H1 (cell line): ENCODE results near the gene POTEM. TPM values are rescaled to one million over a fixed set of nuclear protein-coding genes. Genes with fewer than 3 reads are reported as not detected.
"Not testable (repeated sequence)": the region's sequence is repeated elsewhere in the genome, so short reads cannot be mapped to it uniquely, and the experiment has no call there.

Experiments used
- CTCF ChIA-PET: fragments of 300-600 bp; sonication (Branson Sonifier 250); formaldehyde crosslinking; loops from one replicate; lab custom pipeline; 2021; ENCODE audit not compliant: partially characterized antibody; lab: Charles Lee
- POLR2A ChIA-PET: fragments of 300-600 bp; sonication (Branson Sonifier 250); formaldehyde crosslinking; loops from one replicate; lab custom pipeline; 2021; ENCODE audit warnings: inconsistent platforms; ENCODE audit not compliant: partially characterized antibody; lab: Charles Lee
- DNase-seq, 2 experiments: peaks; one replicate each; pipeline versions ENCODE4 v3.0.0 to v3.0.0-alpha.2; 2010 to 2022; ENCODE audit warnings: low spot score in 2 of 2, low read depth in 1 of 2, mixed read lengths in 1 of 2
- FAIRE-seq: peaks from 2 replicates; lab custom pipeline; 2011; peaks lifted over from hg19 to GRCh38; lab: Jason Lieb, UNC
- H2AFZ ChIP-seq: 2 replicates; pipeline ENCODE4 v1.8.1; 2012; ENCODE audit warnings: low read length, inconsistent platforms
- H2AK5ac ChIP-seq: 2 replicates; pipeline ENCODE4 v1.6.1; 2013; ENCODE audit warnings: low read depth, low read length
- H2BK120ac ChIP-seq: replicated peaks from 2 replicates; pipeline ENCODE3; 2013; ENCODE audit warnings: low read depth, low read length, inconsistent platforms
- H2BK12ac ChIP-seq: 2 replicates; pipeline ENCODE4 v1.6.1; 2013; ENCODE audit warnings: low read depth, low read length
- H2BK15ac ChIP-seq: 2 replicates; pipeline ENCODE4 v1.6.1; 2013; ENCODE audit warnings: low read length
- H2BK20ac ChIP-seq: 2 replicates; pipeline ENCODE4 v1.6.1; 2013; ENCODE audit warnings: low read length
- H2BK5ac ChIP-seq: 2 replicates; pipeline ENCODE4 v1.6.1; 2013; ENCODE audit warnings: low read depth, low read length
- H3K14ac ChIP-seq: 2 replicates; pipeline ENCODE4 v1.6.1; 2013; ENCODE audit warnings: inconsistent platforms; ENCODE audit not compliant: insufficient read length
- H3K18ac ChIP-seq: 2 replicates; pipeline ENCODE4 v1.6.1; 2013; ENCODE audit warnings: low read length; ENCODE audit errors: extremely low read depth
- H3K23ac ChIP-seq: 2 replicates; pipeline ENCODE4 v1.6.1; 2013; ENCODE audit warnings: inconsistent platforms; ENCODE audit not compliant: insufficient read length
- H3K23me2 ChIP-seq: 2 replicates; pipeline ENCODE4 v1.6.1; 2013; ENCODE audit warnings: low read depth, low read length
- H3K27ac ChIP-seq: 2 replicates; pipeline ENCODE4 v1.6.1; 2011; ENCODE audit warnings: low read depth, low read length, inconsistent platforms
- H3K27me3 ChIP-seq, 4 experiments: replicated peaks in 1 of 4; 1 replicate in 1 of 4; 2 replicates in 3 of 4; pipeline versions ENCODE4 v1.6.1 to v1.8.1; 2011 to 2013; ENCODE audit warnings: low read length in 3 of 4, mild to moderate bottlenecking in 3 of 4, inconsistent platforms in 2 of 4, mixed read lengths in 2 of 4, moderate library complexity in 1 of 4; ENCODE audit not compliant: control insufficient read depth in 3 of 4, insufficient read depth in 3 of 4; ENCODE audit errors: extremely low read depth in 1 of 4
- H3K36me3 ChIP-seq, 4 experiments: 2 replicates each; pipeline versions ENCODE4 v1.6.1 to v1.8.1; 2011 to 2013; ENCODE audit warnings: mild to moderate bottlenecking in 4 of 4, low read length in 3 of 4, moderate library complexity in 2 of 4, control low read depth in 1 of 4, inconsistent platforms in 1 of 4; ENCODE audit not compliant: insufficient read depth in 4 of 4, control insufficient read depth in 2 of 4
- H3K4ac ChIP-seq: replicated peaks from 2 replicates; pipeline ENCODE3; 2013; ENCODE audit warnings: low read length, low read depth, mixed read lengths, inconsistent platforms; ENCODE audit not compliant: insufficient read length
- H3K4me1 ChIP-seq, 4 experiments: replicated peaks in 1 of 4; 1 replicate in 1 of 4; 2 replicates in 3 of 4; pipeline versions ENCODE4 v1.6.1 to v1.8.1; 2011 to 2013; ENCODE audit warnings: low read length in 3 of 4, inconsistent platforms in 2 of 4, mixed read lengths in 1 of 4; ENCODE audit not compliant: insufficient read depth in 4 of 4, control insufficient read depth in 3 of 4
- H3K4me2 ChIP-seq, 2 experiments: 2 replicates each; pipeline versions ENCODE4 v1.6.1 to v1.8.1; 2011 to 2013; ENCODE audit warnings: low read depth in 2 of 2, low read length in 2 of 2, control low read depth in 1 of 2, inconsistent platforms in 1 of 2, mild to moderate bottlenecking in 1 of 2; ENCODE audit not compliant: insufficient read depth in 1 of 2
- H3K4me3 ChIP-seq, 4 experiments: fragments of 200-600, 300-600 bp in 1 of 4; sonication (generic), shearing (Covaris generic), sonication (Bioruptor Twin) in 1 of 4; 2 replicates each; pipeline versions ENCODE4 v1.5.1 to v1.8.1; 2011 to 2016; ENCODE audit warnings: low read length in 4 of 4, low read depth in 3 of 4, control low read depth in 2 of 4, inconsistent platforms in 2 of 4, mild to moderate bottlenecking in 2 of 4, mixed read lengths in 1 of 4, moderate library complexity in 1 of 4; ENCODE audit not compliant: insufficient read depth in 2 of 4; ENCODE audit errors: extremely low read depth in 1 of 4
- H3K56ac ChIP-seq: replicated peaks from 2 replicates; pipeline ENCODE3; 2013; ENCODE audit warnings: low read depth, mild to moderate bottlenecking, mixed read lengths, low read length, inconsistent platforms; ENCODE audit not compliant: insufficient read length
- H3K79me1 ChIP-seq: 2 replicates; pipeline ENCODE4 v1.6.1; 2013; ENCODE audit warnings: low read depth, low read length, control low read depth
- H3K79me2 ChIP-seq, 2 experiments: 2 replicates each; pipeline versions ENCODE4 v1.6.1 to v1.8.1; 2012 to 2013; ENCODE audit warnings: low read length in 2 of 2, mild to moderate bottlenecking in 2 of 2, inconsistent platforms in 1 of 2; ENCODE audit not compliant: insufficient read depth in 2 of 2, control insufficient read depth in 1 of 2
- H3K9ac ChIP-seq, 4 experiments: replicated peaks in 1 of 4; 1 replicate in 1 of 4; 2 replicates in 3 of 4; pipeline versions ENCODE4 v1.6.1 to v1.8.1; 2011 to 2013; ENCODE audit warnings: low read depth in 3 of 4, low read length in 3 of 4, control low read depth in 2 of 4, mild to moderate bottlenecking in 2 of 4, moderate library complexity in 2 of 4, inconsistent platforms in 1 of 4; ENCODE audit errors: extremely low read depth in 1 of 4
- H3K9me3 ChIP-seq, 2 experiments: 2 replicates each; pipeline versions ENCODE4 v1.6.1 to v1.8.1; 2012 to 2013; ENCODE audit warnings: mild to moderate bottlenecking in 2 of 2, moderate library complexity in 2 of 2, control low read depth in 1 of 2, inconsistent platforms in 1 of 2, low read depth in 1 of 2, low read length in 1 of 2, mixed read lengths in 1 of 2; ENCODE audit not compliant: insufficient read depth in 2 of 2
- H4K20me1 ChIP-seq, 2 experiments: replicated peaks in 1 of 2; 2 replicates each; pipeline versions ENCODE3 to v1.8.1; 2011 to 2013; ENCODE audit warnings: inconsistent platforms in 2 of 2, low read length in 2 of 2, mild to moderate bottlenecking in 1 of 2; ENCODE audit not compliant: insufficient read depth in 2 of 2, control insufficient read depth in 1 of 2
- H4K5ac ChIP-seq: 2 replicates; pipeline ENCODE4 v1.6.1; 2013; ENCODE audit warnings: low read length, low read depth, mixed read lengths, inconsistent platforms; ENCODE audit not compliant: insufficient read length
- H4K8ac ChIP-seq: 2 replicates; pipeline ENCODE4 v1.8.0; 2013; ENCODE audit warnings: mild to moderate bottlenecking, moderate library complexity, low read length, inconsistent platforms; ENCODE audit not compliant: insufficient read depth; ENCODE audit errors: extremely low read depth
- H4K91ac ChIP-seq: replicated peaks from 2 replicates; pipeline ENCODE3; 2013; ENCODE audit warnings: low read length, mixed read lengths, inconsistent platforms; ENCODE audit not compliant: insufficient read length
- WGBS, 2 experiments: shearing (Covaris generic) in 1 of 2; methylation state at CpG; one replicate each; pipeline versions ENCODE4 v1.1.6 to v1.1.7; 2013 to 2015; ENCODE audit warnings: low lambda C conversion rate in 2 of 2, mixed read lengths in 2 of 2, inconsistent platforms in 1 of 2, low coverage in 1 of 2, missing lambda C conversion rate in 1 of 2; ENCODE audit not compliant: insufficient replicate concordance in 2 of 2, insufficient coverage in 1 of 2, insufficient read length in 1 of 2; ENCODE audit errors: extremely low coverage in 1 of 2, missing lambda C conversion rate in 1 of 2; 5-methylcytosine and 5-hydroxymethylcytosine counted together
- polyA plus RNA-seq, 7 experiments: library from polyadenylated mRNA; depleted of rRNA in 3 of 7; stranded (reverse) in 5 of 7; unstranded in 2 of 7; fragments of >200 nt in 5 of 7; fragments of 200-250 nt in 2 of 7; gene quantifications; 1 replicate in 5 of 7; 2 replicates in 1 of 7; 4 replicates in 1 of 7; pipeline versions ENCODE4 v1.2.1 to v1.2.3, GENCODE V29; 2011 to 2013; ENCODE audit warnings: missing spikeins in 2 of 7, mixed read lengths in 2 of 7
- total RNA-seq: library from RNA; stranded (reverse); fragmentation: NEBNext Ultra II Directional; extraction: Animal tissue kit (Norgen Biotek cat#: 25700); gene quantifications from 2 replicates; pipeline ENCODE4 v1.2.1, GENCODE V29; 2021

The POTEM gene
- total and polyA plus RNA-seq, 2 of the 8 experiments (the other 6 are each of a cell fraction or from before 2014, with no cell fraction given) = not detected

DNA sequence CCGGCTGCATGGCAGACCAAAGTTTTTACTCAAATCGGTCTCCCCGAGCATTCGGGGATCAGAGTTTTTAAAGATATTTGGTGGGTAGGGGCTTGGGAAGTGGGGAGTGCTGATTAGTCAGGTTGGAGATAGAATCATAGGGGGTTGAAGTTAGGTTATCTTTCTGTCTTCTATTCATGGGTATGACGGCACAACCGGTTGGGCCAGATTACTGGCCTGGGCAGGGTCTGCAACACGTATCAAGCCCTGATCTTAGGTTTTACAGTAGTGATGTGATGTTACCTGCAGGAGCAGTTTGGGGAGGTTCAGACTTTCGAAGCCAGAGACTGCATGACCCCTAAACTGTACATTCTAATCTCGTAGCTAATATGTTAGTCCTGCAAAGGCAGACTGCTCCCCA lies 30.4 kb upstream of the POTEM start:
- H3K79me2 ChIP-seq, H2AFZ ChIP-seq, H3K36me3 ChIP-seq, H4K91ac ChIP-seq, H3K27ac ChIP-seq, H3K9ac ChIP-seq, H3K4me1 ChIP-seq, H2BK15ac ChIP-seq, CTCF ChIA-PET, H3K23ac ChIP-seq, H4K5ac ChIP-seq, H3K9me3 ChIP-seq, H3K4ac ChIP-seq, H2AK5ac ChIP-seq, H3K79me1 ChIP-seq, H3K14ac ChIP-seq, H2BK5ac ChIP-seq, H3K27me3 ChIP-seq, H2BK12ac ChIP-seq, DNase-seq, H3K4me3 ChIP-seq, H3K4me2 ChIP-seq, H3K23me2 ChIP-seq, H4K8ac ChIP-seq, H3K18ac ChIP-seq, H2BK20ac ChIP-seq, H3K56ac ChIP-seq, POLR2A ChIA-PET, H4K20me1 ChIP-seq, FAIRE-seq, H2BK120ac ChIP-seq: not testable (repeated sequence)
- no CpG with 5 or more reads among the region's 9 CpGs for WGBS, 2 experiments

DNA sequence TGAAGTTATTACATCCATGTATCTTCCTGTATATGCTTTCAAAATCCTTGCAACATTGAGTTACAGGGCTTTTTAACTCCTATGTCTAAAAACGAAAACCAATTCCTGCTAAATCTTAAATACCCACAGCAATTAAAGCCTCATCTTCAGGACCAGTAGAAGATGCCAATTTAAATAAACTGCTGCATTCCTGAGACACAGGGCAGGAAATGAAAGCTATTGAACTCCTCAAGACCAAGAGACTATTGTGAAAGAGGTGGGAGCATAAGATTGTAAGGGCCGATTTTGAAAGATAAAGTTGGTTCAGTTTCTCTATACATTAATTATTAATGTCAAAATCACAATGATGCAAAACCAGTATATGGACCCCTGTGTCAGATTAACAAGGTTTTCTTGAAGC lies 28.5 kb upstream of the POTEM start:
- H4K20me1 ChIP-seq, DNase-seq, H3K14ac ChIP-seq, H2BK120ac ChIP-seq, H2BK20ac ChIP-seq, H2BK5ac ChIP-seq, H3K56ac ChIP-seq, H3K4ac ChIP-seq, H3K4me2 ChIP-seq, H3K18ac ChIP-seq, H3K27me3 ChIP-seq, H3K79me2 ChIP-seq, H2BK12ac ChIP-seq, H3K9me3 ChIP-seq, H2BK15ac ChIP-seq, CTCF ChIA-PET, H4K8ac ChIP-seq, FAIRE-seq, H3K23me2 ChIP-seq, H2AK5ac ChIP-seq, H4K91ac ChIP-seq, POLR2A ChIA-PET, H3K9ac ChIP-seq, H3K23ac ChIP-seq, H3K36me3 ChIP-seq, H2AFZ ChIP-seq, H3K4me1 ChIP-seq, H3K79me1 ChIP-seq, H4K5ac ChIP-seq, H3K27ac ChIP-seq, H3K4me3 ChIP-seq: not testable (repeated sequence)
- no CpG with 5 or more reads among the region's 2 CpGs for WGBS, 2 experiments
